ENCODE results near the gene LRRC49.

The LRRC49 gene

DNA sequence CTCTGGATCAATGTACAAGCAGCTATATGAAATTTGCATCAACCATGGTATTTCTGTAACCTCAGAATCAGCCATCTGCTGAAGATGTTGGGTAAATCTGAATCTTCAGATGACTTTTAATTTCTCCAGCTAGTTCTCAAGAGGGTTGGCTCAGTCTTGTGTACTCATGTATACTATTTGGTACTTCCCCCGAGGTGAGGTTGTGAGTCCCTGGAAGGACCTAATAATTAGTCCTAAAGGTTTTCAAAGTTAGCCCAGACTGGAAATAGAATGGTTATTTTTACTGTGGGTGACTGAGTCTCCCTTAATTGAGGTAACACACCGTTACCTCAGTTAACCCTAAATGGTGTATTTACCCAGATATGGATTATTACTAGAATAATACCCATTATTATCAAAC is 118.4 kb downstream of the LRRC49 start:
- Histone ChIP-seq H3K9me3 (ENCODE audit: insufficient read depth, low read length, severe bottlenecking) (no peaks in the 10 kb centered on the region), H2AFZ (ENCODE audit: low read depth, low read length) (no peak overlapping the region), H4K20me1 (ENCODE audit: insufficient read depth, low read length) (no peaks in the 10 kb centered on the region), H3K27me3 (ENCODE audit: insufficient read depth, low read length, poor library complexity) (no peaks in the 10 kb centered on the region), H3K4me1 (ENCODE audit: insufficient read depth, low read length) (no peaks in the 10 kb centered on the region), H3K4me3 (ENCODE audit: low read depth in 1 of 2, low read length in 2 of 2) (no peak overlapping the region), H3K27ac (ENCODE audit: low read length) (no peak overlapping the region), H3K4me2 (ENCODE audit: insufficient read depth, low read length) (no peak overlapping the region), H3K79me2 (ENCODE audit: insufficient read depth, low read length) (no peaks in the 10 kb centered on the region), H3K9ac (ENCODE audit: low read depth, low read length) (no peak overlapping the region), H3K36me3 (ENCODE audit: insufficient read depth, low read length) (no peaks in the 10 kb centered on the region)
- ATAC-seq (ENCODE audit: insufficient read depth, low read depth) (no peak), DNase-seq (no peak)
- TF ChIP-seq, protein P1, sequence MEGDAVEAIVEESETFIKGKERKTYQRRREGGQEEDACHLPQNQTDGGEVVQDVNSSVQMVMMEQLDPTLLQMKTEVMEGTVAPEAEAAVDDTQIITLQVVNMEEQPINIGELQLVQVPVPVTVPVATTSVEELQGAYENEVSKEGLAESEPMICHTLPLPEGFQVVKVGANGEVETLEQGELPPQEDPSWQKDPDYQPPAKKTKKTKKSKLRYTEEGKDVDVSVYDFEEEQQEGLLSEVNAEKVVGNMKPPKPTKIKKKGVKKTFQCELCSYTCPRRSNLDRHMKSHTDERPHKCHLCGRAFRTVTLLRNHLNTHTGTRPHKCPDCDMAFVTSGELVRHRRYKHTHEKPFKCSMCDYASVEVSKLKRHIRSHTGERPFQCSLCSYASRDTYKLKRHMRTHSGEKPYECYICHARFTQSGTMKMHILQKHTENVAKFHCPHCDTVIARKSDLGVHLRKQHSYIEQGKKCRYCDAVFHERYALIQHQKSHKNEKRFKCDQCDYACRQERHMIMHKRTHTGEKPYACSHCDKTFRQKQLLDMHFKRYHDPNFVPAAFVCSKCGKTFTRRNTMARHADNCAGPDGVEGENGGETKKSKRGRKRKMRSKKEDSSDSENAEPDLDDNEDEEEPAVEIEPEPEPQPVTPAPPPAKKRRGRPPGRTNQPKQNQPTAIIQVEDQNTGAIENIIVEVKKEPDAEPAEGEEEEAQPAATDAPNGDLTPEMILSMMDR (IDR thresholded peaks at IDR 0.05; ENCODE audit: borderline replicate concordance, extremely low read depth, low read length, poor library complexity, severe bottlenecking): no peak
- TF ChIP-seq EZH2 (IDR thresholded peaks at IDR 0.05; ENCODE audit: borderline replicate concordance, low read depth, low read length, severe bottlenecking): no peak

DNA sequence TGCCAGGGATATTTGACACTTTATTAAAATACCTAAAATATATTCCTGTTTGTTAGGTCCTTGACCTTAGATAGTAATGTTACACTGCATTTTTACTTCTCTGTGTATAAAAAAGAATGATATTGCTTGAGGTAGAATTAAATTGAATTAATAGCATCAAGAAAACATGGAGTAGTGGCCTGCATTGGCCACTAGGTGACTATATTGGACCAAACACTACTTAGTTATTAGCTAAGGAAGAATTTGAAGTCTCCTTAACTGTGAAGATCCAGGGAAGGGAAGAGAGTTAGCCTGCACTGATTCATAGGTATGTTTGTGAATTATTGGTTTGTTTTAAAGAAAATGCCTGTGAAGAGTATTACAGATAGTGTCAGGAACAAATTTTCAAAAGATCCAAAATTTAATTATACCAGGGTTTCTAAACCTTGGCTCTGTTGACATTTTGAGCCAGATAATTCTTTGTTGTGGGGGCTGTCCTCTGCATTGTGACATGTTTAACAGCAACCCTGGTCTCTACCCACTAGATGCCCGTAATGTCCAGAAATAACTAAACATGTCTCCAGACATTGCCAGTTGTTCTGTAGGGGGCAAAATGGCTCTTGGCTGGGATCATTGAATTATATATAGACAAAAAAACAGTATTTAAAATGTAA is 119.0 kb downstream of the LRRC49 start:
- no peak overlapping the region for H3K27ac ChIP-seq (ENCODE audit: low read length)
- DNase-seq: no peak
- ATAC-seq (ENCODE audit: insufficient read depth, low read depth): no peak

GRCh38 chr15:71013446-71013845 is 120.8 kb downstream of the LRRC49 start:
- Histone ChIP-seq H4K20me1 (ENCODE audit: insufficient read depth, low read length) (no peaks in the 10 kb centered on the region), H3K27me3 (ENCODE audit: insufficient read depth, low read length, poor library complexity) (no peaks in the 10 kb centered on the region), H3K4me3 (ENCODE audit: low read depth in 1 of 2, low read length in 2 of 2) (no peak overlapping the region), H3K36me3 (ENCODE audit: insufficient read depth, low read length) (no peaks in the 10 kb centered on the region), H3K79me2 (ENCODE audit: insufficient read depth, low read length) (no peaks in the 10 kb centered on the region), H3K27ac (ENCODE audit: low read length) (no peak overlapping the region), H3K4me1 (ENCODE audit: insufficient read depth, low read length) (no peaks in the 10 kb centered on the region), H3K9ac (ENCODE audit: low read depth, low read length) (no peak overlapping the region), H3K9me3 (ENCODE audit: insufficient read depth, low read length, severe bottlenecking) (no peaks in the 10 kb centered on the region), H3K4me2 (ENCODE audit: insufficient read depth, low read length) (no peak overlapping the region), H2AFZ (ENCODE audit: low read depth, low read length) (no peak overlapping the region)
- ATAC-seq (ENCODE audit: insufficient read depth, low read depth): no peak
- TF ChIP-seq EZH2 (IDR thresholded peaks at IDR 0.05; ENCODE audit: borderline replicate concordance, low read depth, low read length, severe bottlenecking): no peak
- TF ChIP-seq, protein P1 (IDR thresholded peaks at IDR 0.05; ENCODE audit: borderline replicate concordance, extremely low read depth, low read length, poor library complexity, severe bottlenecking): no peak
- no peak for DNase-seq

More for the DNA sequence above, 119.0 kb downstream of the LRRC49 start:
- Histone ChIP-seq H2AFZ (ENCODE audit: low read depth, low read length) (no peak overlapping the region), H3K4me3 (ENCODE audit: low read depth in 1 of 2, low read length in 2 of 2) (no peak overlapping the region), H3K4me2 (ENCODE audit: insufficient read depth, low read length) (no peak overlapping the region), H3K36me3 (ENCODE audit: insufficient read depth, low read length) (no peaks in the 10 kb centered on the region), H3K9me3 (ENCODE audit: insufficient read depth, low read length, severe bottlenecking) (no peaks in the 10 kb centered on the region), H3K9ac (ENCODE audit: low read depth, low read length) (no peak overlapping the region), H3K4me1 (ENCODE audit: insufficient read depth, low read length) (no peaks in the 10 kb centered on the region), H4K20me1 (ENCODE audit: insufficient read depth, low read length) (no peaks in the 10 kb centered on the region), H3K79me2 (ENCODE audit: insufficient read depth, low read length) (no peaks in the 10 kb centered on the region), H3K27me3 (ENCODE audit: insufficient read depth, low read length, poor library complexity) (no peaks in the 10 kb centered on the region)
- TF ChIP-seq, protein P1 (IDR thresholded peaks at IDR 0.05; ENCODE audit: borderline replicate concordance, extremely low read depth, low read length, poor library complexity, severe bottlenecking): peak; percentile 65
- TF ChIP-seq EZH2 (IDR thresholded peaks at IDR 0.05; ENCODE audit: borderline replicate concordance, low read depth, low read length, severe bottlenecking): no peak

Measured in DND-41 (cell line).